Measurements from ENCODE around the gene SCT.
"Not testable (repeated sequence)": the region's sequence is repeated elsewhere in the genome, so short reads cannot be mapped to it uniquely, and the experiment has no call there.

SCT gene

GRCh38 chr11:653837-654236 is 26.9 kb upstream of the SCT start:
- TF ChIP-seq ZNF274 (IDR thresholded peaks at IDR 0.05; ENCODE audit: low read depth, low read length) = no peak
- no peak overlapping the region for H3K4me3 ChIP-seq (ENCODE audit: low read length)

- not testable (repeated sequence) for H3K4me3 ChIP-seq (ENCODE audit: low read length)
Measured at GRCh38 chr11:653136-653535, 26.2 kb upstream of the SCT start.

- no peak for TF ChIP-seq ZNF274 (IDR thresholded peaks at IDR 0.05; ENCODE audit: low read depth, low read length)
- H3K4me3 ChIP-seq (ENCODE audit: low read length) = no peak overlapping the region
Measured at GRCh38 chr11:650482-650881, 23.5 kb upstream of the SCT start.

DNA sequence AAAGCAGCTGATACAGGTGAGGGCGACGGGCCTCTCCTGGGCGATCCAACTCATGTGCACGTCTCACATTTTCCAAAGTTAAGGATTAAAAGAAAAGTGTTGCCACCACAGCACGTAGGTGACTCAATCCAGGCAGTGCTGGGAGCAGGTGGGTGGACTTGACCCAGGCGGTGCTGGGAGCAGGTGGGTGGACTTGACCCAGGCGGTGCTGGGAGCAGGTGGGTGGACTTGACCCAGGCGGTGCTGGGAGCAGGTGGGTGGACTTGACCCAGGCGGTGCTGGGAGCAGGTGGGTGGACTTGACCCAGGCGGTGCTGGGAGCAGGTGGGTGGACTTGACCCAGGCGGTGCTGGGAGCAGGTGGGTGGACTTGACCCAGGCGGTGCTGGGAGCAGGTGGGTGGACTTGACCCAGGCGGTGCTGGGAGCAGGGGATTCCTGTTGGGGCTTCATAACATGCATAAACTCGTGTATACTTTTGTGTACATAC is 20.7 kb upstream of the SCT start:
- H3K4me3 ChIP-seq (ENCODE audit: low read length) = not testable (repeated sequence)

GRCh38 chr11:646214-646613 is 19.2 kb upstream of the SCT start:
- no peak for TF ChIP-seq ZNF274 (IDR thresholded peaks at IDR 0.05; ENCODE audit: low read depth, low read length)
- no peak overlapping the region for H3K4me3 ChIP-seq (ENCODE audit: low read length)

DNA sequence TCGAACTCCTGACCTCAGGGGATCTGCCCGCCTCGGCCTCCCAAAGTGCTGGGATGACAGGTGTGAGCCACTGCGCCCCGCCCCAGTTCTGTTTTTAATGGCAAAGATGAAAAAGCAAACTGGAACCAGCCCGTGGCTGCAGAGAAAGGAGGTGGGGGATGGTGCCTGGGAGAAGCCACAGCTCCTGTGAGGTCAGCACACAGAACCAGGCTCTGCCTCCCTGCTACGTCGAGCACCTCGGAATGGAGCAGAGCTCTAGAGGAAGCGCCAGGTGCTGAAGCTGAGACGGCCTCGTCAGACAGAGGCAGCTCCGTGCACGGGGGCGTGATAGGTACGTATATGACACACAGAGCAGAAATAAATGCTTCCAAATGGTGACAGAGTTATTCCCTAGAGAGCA is 18.6 kb upstream of the SCT start:
- H3K4me3 ChIP-seq (ENCODE audit: low read length) = no peak overlapping the region
- TF ChIP-seq ZNF274 (IDR thresholded peaks at IDR 0.05; ENCODE audit: low read depth, low read length) = no peak

- no peak overlapping the region for H3K4me3 ChIP-seq (ENCODE audit: low read length)
- TF ChIP-seq ZNF274 (IDR thresholded peaks at IDR 0.05; ENCODE audit: low read depth, low read length) = no peak
Measured at GRCh38 chr11:643849-644738, 17.1 kb upstream of the SCT start.

DNA sequence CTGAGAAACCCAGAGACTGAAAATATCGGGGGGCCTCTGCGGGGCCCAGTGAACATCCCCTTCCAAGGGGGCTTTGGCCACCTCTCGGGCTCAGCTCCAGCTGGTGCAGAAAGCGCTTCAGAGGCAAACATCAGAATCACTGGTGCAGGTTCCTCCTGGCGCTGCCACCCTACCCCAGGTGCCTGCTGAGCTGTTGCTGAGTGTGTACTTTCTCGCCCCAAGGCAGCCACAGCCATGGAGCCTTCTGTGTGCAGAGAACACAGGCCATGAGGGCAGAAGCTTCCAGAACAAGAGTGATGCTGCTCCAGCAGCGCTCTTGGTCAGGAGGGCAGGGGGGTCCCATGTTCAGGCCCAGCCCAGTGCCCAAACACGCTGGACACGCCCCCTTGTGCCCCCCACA is 16.4 kb upstream of the SCT start:
- H3K4me3 ChIP-seq (ENCODE audit: low read length) = no peak overlapping the region
- TF ChIP-seq ZNF274 (IDR thresholded peaks at IDR 0.05; ENCODE audit: low read depth, low read length) = no peak

GRCh38 chr11:641806-642370 is 14.9 kb upstream of the SCT start:
- H3K4me3 ChIP-seq (ENCODE audit: low read length) = no peak overlapping the region
- no peak for TF ChIP-seq ZNF274 (IDR thresholded peaks at IDR 0.05; ENCODE audit: low read depth, low read length)

DNA sequence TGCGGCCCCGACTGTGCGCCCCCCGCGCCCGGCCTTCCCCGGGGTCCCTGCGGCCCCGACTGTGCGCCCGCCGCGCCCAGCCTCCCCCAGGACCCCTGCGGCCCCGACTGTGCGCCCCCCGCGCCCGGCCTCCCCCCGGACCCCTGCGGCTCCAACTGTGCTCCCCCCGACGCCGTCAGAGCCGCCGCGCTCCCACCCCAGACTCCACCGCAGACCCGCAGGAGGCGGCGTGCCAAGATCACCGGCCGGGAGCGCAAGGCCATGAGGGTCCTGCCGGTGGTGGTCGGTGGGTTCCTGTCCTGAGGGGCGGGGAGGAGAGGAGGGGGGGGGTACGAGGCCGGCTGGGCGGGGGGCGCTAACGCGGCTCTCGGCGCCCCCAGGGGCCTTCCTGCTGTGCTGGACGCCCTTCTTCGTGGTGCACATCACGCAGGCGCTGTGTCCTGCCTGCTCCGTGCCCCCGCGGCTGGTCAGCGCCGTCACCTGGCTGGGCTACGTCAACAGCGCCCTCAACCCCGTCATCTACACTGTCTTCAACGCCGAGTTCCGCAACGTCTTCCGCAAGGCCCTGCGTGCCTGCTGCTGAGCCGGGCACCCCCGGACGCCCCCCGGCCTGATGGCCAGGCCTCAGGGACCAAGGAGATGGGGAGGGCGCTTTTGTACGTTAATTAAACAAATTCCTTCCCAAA is 13.2 kb upstream of the SCT start:
- no peak overlapping the region for H3K4me3 ChIP-seq (ENCODE audit: low read length)
- no peak for TF ChIP-seq ZNF274 (IDR thresholded peaks at IDR 0.05; ENCODE audit: low read depth, low read length)

DNA sequence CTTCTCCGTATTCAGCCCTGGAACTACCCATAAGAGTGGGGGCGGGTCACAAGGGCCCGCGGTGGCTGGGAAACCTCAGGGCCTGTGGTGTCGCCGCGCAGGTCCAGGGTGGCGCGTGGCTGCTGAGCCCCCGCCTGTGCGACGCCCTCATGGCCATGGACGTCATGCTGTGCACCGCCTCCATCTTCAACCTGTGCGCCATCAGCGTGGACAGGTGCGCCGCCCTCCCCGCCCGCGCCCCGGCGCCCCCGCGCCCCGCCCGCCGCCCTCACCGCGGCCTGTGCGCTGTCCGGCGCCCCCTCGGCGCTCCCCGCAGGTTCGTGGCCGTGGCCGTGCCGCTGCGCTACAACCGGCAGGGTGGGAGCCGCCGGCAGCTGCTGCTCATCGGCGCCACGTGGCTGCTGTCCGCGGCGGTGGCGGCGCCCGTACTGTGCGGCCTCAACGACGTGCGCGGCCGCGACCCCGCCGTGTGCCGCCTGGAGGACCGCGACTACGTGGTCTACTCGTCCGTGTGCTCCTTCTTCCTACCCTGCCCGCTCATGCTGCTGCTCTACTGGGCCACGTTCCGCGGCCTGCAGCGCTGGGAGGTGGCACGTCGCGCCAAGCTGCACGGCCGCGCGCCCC is 12.5 kb upstream of the SCT start:
- no peak overlapping the region for H3K4me3 ChIP-seq (ENCODE audit: low read length)
- no peak for TF ChIP-seq ZNF274 (IDR thresholded peaks at IDR 0.05; ENCODE audit: low read depth, low read length)

DNA sequence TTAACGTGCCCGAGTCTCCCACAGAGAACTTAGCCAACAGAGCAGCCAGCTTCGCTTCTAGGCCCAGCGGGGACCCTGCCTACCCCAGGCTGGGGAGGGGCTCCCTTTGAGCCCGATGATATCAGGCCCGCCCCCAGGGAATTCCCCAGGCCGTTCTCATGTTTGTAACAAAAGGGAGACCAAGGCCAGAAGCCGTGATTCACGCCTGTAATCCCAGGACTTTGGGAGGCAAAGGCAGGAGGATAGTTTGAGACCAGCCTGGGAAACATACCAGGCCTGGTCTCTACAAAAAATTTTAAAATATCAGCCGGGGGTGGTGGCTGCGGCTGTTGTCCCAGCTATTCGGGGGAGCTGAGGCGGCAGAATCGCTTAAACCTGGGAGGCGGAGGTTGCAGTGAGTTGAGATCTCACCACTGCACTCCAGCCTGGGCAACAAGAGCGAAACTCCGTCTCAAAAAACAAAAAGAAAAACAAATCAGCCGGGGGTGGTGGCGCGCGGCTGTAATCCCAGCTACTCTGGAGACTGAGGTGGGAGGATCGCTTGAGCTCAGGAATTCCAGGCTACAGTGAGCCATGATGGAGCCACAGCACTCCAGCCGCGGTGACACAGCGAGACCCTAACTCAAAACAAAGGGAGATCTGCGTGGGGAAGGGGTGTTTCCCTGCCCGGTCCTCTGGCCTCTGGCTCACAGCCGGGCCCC is 11.8 kb upstream of the SCT start:
- H3K4me3 ChIP-seq (ENCODE audit: low read length) = no peak overlapping the region
- TF ChIP-seq ZNF274 (IDR thresholded peaks at IDR 0.05; ENCODE audit: low read depth, low read length) = no peak

DNA sequence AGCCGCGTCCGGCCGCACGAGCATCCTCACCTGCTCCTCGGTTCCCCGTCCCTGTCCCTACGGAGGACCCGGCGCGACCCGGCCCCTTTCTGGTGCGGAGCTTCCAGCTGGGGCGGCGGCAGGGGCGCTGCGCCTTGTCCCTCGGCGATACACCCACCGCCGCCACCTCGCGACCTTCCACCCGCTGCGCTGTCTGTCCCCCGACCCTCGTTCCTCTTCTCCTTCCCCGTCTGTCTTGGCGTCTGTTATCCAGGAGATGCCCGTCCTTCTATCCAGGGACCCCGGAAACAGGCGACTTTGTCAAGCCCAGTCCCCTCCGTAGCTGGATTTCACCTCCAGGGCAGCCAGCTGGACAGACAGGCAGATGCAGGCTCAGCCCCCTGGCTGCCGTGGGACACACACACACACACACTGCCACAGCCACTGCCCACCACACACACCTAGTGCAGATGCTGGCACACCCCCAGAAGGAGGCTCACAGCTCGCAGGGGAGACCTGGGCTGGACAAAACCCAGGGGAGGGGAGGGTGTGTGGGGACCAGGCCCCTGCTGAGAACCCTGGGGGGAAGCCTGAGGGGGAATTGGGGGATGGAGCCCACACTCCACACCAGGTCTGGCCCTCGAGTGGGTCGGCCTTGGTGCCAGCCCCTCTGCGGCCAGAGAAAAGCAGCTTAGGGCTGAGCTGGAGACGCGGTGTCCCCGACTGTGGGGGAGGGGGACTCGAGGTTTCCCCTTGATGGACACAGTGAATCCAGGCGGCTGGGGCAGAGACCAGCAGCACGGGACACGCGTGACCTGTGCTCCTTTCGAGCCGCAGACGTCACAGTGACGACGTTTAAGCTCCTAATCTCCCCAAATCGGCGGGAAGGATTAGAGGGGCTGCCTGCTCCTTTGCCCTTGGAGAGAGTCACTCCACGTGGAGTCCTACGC is 10.9 kb upstream of the SCT start:
- no peak for TF ChIP-seq ZNF274 (IDR thresholded peaks at IDR 0.05; ENCODE audit: low read depth, low read length)
- no peak overlapping the region for H3K4me3 ChIP-seq (ENCODE audit: low read length)

All from GM08714 (cell line).